Tibial artery (tissue), 4 donors: ENCODE data around the gene WWC1.

Experiments used
- DNase-seq, 2 donors: peaks; one replicate each; pipeline ENCODE4 v3.0.0-alpha.2; 2019
- H3K27ac ChIP-seq, 2 donors: fragments of 200-600 bp; sonication (generic) in 1 of 2; 1 replicate in 1 of 2; 2 replicates in 1 of 2; pipeline ENCODE4 v1.5.1; 2018 to 2019; ENCODE audit warnings: mild to moderate bottlenecking in 1 of 2
- H3K27me3 ChIP-seq, 2 donors: fragments of 200-600 bp; sonication (generic) in 1 of 2; one replicate each; pipeline versions ENCODE4 v1.5.1 to v1.6.0; 2016 to 2019
- H3K36me3 ChIP-seq, 3 donors: fragments of 200-600 bp; sonication (generic) in 2 of 3; one replicate each; pipeline ENCODE4 v1.5.1; 2016 to 2019; ENCODE audit warnings: mild to moderate bottlenecking in 2 of 3
- H3K4me1 ChIP-seq, 4 donors: fragments of 200-600 bp; sonication (generic) in 2 of 4; 1 replicate in 3 of 4; 2 replicates in 1 of 4; pipeline ENCODE4 v1.5.1; 2016 to 2019
- H3K4me3 ChIP-seq, 2 donors: fragments of 200-600 bp; sonication (generic) in 1 of 2; 1 replicate in 1 of 2; 2 replicates in 1 of 2; pipeline ENCODE4 v1.5.1; 2018 to 2019; ENCODE audit warnings: mild to moderate bottlenecking in 2 of 2
- H3K9me3 ChIP-seq, 3 donors: fragments of 200-600 bp; sonication (generic) in 1 of 3; one replicate each; pipeline ENCODE4 v1.5.1; 2016 to 2019
- intact Hi-C: fragments of 100-400 bp; cut with DNase I; formaldehyde crosslinking; loops from one replicate; pipeline ENCODE4 v1.15.0; 2023; ENCODE audit warnings: low total_unique reads
- TF ChIP-seq, protein P1 (sequence below), 2 experiments: fragments of 200-600 bp in 1 of 2; fragments of 450-650 bp in 1 of 2; IDR thresholded peaks; one replicate each; pipeline ENCODE4 v1.5.1; 2017 to 2019; ENCODE audit warnings: antibody characterized with exemption in 2 of 2, mild to moderate bottlenecking in 1 of 2, moderate library complexity in 1 of 2

The WWC1 gene

DNA sequence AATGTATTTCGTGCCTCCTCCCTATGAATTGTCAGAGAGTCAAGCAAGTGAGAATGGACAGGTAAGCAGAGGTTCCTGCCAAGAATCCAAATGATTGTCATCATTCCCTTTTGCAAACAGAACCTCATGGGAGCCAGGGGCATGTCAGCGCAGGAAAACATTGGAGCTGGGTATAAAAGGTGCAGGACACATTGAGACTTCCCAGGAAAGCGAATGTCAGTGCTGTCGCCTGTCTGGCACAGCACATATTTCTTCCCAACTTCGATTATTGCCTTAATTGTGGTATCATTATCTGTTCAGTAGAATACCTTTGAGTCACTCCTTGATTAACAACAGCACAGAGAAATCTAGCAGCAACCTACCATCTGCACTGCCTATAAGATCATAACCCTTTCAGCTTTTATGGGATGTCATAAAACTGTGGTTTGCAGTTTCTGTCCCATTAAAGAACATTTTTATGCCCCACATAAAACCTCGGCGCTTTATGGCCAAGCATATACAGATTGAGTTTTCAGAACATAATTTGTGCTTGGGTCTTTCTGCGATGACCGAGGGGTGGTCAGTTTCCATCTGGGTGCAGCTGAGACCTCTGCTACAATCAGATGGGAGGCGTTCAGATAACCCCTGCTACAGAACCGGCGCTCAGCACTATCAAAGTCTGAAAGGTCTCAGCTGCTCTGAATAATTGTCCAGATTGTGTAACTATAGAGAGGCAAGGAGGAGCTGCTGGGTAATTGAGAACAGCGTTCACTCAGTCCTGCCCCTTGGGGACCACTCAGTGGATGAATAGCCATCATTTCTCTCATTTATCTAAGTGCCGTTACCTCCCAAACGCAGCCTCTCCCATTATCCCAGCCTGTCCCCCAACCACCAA lies 30.9 kb upstream of the WWC1 start:
- H3K4me1 ChIP-seq = no peaks in the 10 kb centered on the region
- intact Hi-C loops = no loop called here
- no peaks in the 10 kb centered on the region for H3K36me3 ChIP-seq
- H3K27ac ChIP-seq = no peak overlapping the region
- H3K4me3 ChIP-seq = no peak overlapping the region
- no peaks in the 10 kb centered on the region for H3K9me3 ChIP-seq
- H3K27me3 ChIP-seq = no peaks in the 10 kb centered on the region
- TF ChIP-seq, protein P1, sequence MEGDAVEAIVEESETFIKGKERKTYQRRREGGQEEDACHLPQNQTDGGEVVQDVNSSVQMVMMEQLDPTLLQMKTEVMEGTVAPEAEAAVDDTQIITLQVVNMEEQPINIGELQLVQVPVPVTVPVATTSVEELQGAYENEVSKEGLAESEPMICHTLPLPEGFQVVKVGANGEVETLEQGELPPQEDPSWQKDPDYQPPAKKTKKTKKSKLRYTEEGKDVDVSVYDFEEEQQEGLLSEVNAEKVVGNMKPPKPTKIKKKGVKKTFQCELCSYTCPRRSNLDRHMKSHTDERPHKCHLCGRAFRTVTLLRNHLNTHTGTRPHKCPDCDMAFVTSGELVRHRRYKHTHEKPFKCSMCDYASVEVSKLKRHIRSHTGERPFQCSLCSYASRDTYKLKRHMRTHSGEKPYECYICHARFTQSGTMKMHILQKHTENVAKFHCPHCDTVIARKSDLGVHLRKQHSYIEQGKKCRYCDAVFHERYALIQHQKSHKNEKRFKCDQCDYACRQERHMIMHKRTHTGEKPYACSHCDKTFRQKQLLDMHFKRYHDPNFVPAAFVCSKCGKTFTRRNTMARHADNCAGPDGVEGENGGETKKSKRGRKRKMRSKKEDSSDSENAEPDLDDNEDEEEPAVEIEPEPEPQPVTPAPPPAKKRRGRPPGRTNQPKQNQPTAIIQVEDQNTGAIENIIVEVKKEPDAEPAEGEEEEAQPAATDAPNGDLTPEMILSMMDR (IDR thresholded peaks at IDR 0.05) = no peak
- DNase-seq = no peak

DNA sequence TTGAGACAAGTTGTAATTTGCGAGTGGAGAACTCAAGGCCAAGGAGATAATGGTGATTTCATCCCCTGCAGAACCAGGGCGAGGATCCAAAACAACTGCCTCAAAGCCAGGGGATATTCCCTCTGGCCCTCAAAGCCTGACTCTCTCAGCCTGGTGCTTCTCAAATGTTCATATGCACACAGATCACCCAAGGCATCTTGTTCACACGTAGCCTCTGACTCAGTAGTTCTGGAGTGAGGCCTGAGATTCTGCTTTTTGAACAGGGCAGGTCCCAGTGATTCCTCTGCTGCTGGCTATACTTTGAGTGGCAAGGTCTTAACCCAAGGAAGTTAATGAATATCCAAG lies 30.2 kb upstream of the WWC1 start:
- Histone ChIP-seq H3K36me3 (no peaks in the 10 kb centered on the region), H3K4me3 (no peak overlapping the region), H3K27me3 (no peaks in the 10 kb centered on the region), H3K9me3 (no peaks in the 10 kb centered on the region), H3K27ac (no peak overlapping the region), H3K4me1 (no peaks in the 10 kb centered on the region)
- DNase-seq = no peak
- TF ChIP-seq, protein P1 (IDR thresholded peaks at IDR 0.05) = no peak
- intact Hi-C loops = no loop called here

DNA sequence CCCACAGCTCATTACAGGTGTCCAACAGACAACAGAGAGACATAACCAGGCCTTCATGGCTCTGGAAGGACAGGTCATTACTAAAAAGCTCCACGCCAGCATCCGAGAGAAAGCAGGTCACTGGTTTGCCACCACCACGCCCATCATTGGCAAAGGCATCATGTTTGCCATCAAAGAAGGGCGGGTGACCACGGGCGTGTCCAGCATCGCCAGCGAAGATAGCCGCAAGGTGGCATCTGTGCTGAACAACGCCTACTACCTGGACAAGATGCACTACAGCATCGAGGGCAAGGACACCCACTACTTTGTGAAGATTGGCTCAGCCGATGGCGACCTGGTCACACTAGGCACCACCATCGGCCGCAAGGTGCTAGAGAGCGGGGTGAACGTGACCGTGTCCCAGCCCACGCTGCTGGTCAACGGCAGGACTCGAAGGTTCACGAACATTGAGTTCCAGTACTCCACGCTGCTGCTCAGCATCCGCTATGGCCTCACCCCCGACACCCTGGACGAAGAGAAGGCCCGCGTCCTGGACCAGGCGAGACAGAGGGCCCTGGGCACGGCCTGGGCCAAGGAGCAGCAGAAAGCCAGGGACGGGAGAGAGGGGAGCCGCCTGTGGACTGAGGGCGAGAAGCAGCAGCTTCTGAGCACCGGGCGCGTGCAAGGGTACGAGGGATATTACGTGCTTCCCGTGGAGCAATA lies 29.3 kb upstream of the WWC1 start:
- H3K9me3 ChIP-seq = no peaks in the 10 kb centered on the region
- no peak overlapping the region for H3K27ac ChIP-seq
- H3K36me3 ChIP-seq = no peaks in the 10 kb centered on the region
- DNase-seq = no peak
- H3K4me3 ChIP-seq = no peak overlapping the region
- intact Hi-C loops = no loop called here
- H3K4me1 ChIP-seq = no peaks in the 10 kb centered on the region
- H3K27me3 ChIP-seq = no peaks in the 10 kb centered on the region
- TF ChIP-seq, protein P1 (IDR thresholded peaks at IDR 0.05) = no peak

DNA sequence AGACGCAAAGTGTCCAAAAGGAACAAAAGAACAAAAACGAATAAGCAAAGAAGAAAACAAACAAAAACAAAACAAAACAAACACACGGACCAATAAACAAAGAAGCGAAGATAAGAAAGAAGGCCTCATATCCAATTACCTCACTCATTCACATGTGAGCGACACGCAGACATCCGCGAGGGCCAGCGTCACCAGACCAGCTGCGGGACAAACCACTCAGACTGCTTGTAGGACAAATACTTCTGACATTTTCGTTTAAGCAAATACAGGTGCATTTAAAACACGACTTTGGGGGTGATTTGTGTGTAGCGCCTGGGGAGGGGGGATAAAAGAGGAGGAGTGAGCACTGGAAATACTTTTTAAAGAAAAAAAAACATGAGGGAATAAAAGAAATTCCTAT lies 28.3 kb upstream of the WWC1 start:
- Histone ChIP-seq H3K36me3 (no peaks in the 10 kb centered on the region), H3K4me3 (no peak overlapping the region), H3K9me3 (no peaks in the 10 kb centered on the region), H3K4me1 (no peaks in the 10 kb centered on the region), H3K27ac (no peak overlapping the region), H3K27me3 (no peaks in the 10 kb centered on the region)
- TF ChIP-seq, protein P1 (IDR thresholded peaks at IDR 0.05) = no peak
- DNase-seq = no peak
- intact Hi-C loops = no loop called here

DNA sequence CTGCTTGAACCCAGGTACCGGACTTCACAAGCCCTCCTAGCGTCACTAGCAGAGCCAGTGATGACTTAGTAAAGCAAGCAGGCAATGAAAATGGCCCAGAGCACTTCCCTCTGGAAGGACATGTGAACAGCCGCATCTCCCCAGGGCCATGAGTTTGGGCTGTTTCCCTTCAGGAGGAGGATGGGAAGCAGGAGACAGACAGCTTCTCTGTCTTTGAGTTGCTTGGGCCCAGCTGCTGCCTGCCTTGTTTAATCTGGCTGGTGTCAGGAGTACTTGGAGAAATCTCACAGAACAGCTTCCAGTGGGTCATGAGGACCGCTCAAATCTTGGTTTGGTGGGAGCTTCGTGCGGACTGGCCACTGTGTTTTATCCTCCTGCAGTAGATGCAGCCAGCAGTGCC lies 25.4 kb upstream of the WWC1 start:
- Histone ChIP-seq H3K9me3 (no peaks in the 10 kb centered on the region), H3K36me3 (no peaks in the 10 kb centered on the region), H3K4me1 (peaks cover 0 to 15% (median 14%) of the 10 kb centered on the region in 4 donors), H3K27ac (no peak overlapping the region), H3K4me3 (no peak overlapping the region), H3K27me3 (no peaks in the 10 kb centered on the region)
- intact Hi-C loops = no loop called here
- DNase-seq = no peak
- TF ChIP-seq, protein P1 (IDR thresholded peaks at IDR 0.05) = no peak
